ENCODE measurements around the gene SIAH3. TPM values are rescaled to one million over a fixed set of nuclear protein-coding genes. Genes with fewer than 3 reads are reported as not detected.
A peak's percentile ranks its signal among the peaks of the same experiment; 100 is the strongest.

The SIAH3 gene
- total RNA-seq, 6 experiments from 2014 or later, result not detected

GRCh38 chr13:45812695-45813372 lies 38.7 kb downstream of the SIAH3 start:
- Histone ChIP-seq H3K4me3 (no peak overlapping the region), H3K27ac (no peak overlapping the region), H3K4me1 (no peaks in the 10 kb centered on the region), H3K9me3 (no peaks in the 10 kb centered on the region), H3K27me3 (no peaks in the 10 kb centered on the region), H3K36me3 (no peaks in the 10 kb centered on the region)
- intact Hi-C loops (cut with DNase I), result no loop called here
- DNase-seq (no peak), ATAC-seq (no peak)
- 63% methylated on average over 2 of the region's 6 CpGs for WGBS (ENCODE audit: insufficient coverage, low coverage, low lambda C conversion rate, missing lambda C conversion rate)
- TF ChIP-seq POLR2A (IDR thresholded peaks at IDR 0.05) (no peak), CTCF (IDR thresholded peaks at IDR 0.05) (no peak)

- TF ChIP-seq POLR2A (IDR thresholded peaks at IDR 0.05) (no peak), CTCF (IDR thresholded peaks at IDR 0.05) (no peak)
- Histone ChIP-seq H3K27me3 (no peaks in the 10 kb centered on the region), H3K27ac (no peak overlapping the region), H3K4me1 (no peaks in the 10 kb centered on the region), H3K9me3 (no peaks in the 10 kb centered on the region), H3K4me3 (no peak overlapping the region), H3K36me3 (no peaks in the 10 kb centered on the region)
- WGBS (ENCODE audit: insufficient coverage, low coverage, low lambda C conversion rate, missing lambda C conversion rate), result 60% methylated on average over 3 of the region's 6 CpGs
- intact Hi-C loops (cut with DNase I), result no loop called here
- DNase-seq (no peak), ATAC-seq (no peak)
These were observed 39.5 kb downstream of the SIAH3 start for GRCh38 chr13:45811891-45812694.

- 51% methylated on average over 6 of the region's 7 CpGs for WGBS (ENCODE audit: insufficient coverage, low coverage, low lambda C conversion rate, missing lambda C conversion rate)
- intact Hi-C loops (cut with DNase I), result no loop called here
- no peaks in the 10 kb centered on the region for H3K36me3 ChIP-seq
- no peaks in the 10 kb centered on the region for H3K9me3 ChIP-seq
- DNase-seq, result no peak
- ATAC-seq, result peak in 1 of 4 donors; percentile 13
- no peaks in the 10 kb centered on the region for H3K27me3 ChIP-seq
- TF ChIP-seq CTCF (IDR thresholded peaks at IDR 0.05), result no peak
- no peak for TF ChIP-seq POLR2A (IDR thresholded peaks at IDR 0.05)
- H3K4me3 ChIP-seq, result no peak overlapping the region
- no peaks in the 10 kb centered on the region for H3K4me1 ChIP-seq
- H3K27ac ChIP-seq, result no peak overlapping the region
These were observed 41.7 kb downstream of the SIAH3 start for GRCh38 chr13:45809801-45810394.

- Histone ChIP-seq H3K9me3 (no peaks in the 10 kb centered on the region), H3K4me3 (no peak overlapping the region), H3K27me3 (no peaks in the 10 kb centered on the region), H3K4me1 (no peaks in the 10 kb centered on the region), H3K27ac (no peak overlapping the region), H3K36me3 (no peaks in the 10 kb centered on the region)
- intact Hi-C loops (cut with DNase I), result no loop called here
- TF ChIP-seq POLR2A (IDR thresholded peaks at IDR 0.05) (no peak), CTCF (IDR thresholded peaks at IDR 0.05) (no peak)
- ATAC-seq (no peak), DNase-seq (no peak)
- WGBS (ENCODE audit: insufficient coverage, low coverage, low lambda C conversion rate, missing lambda C conversion rate), result 79% methylated on average over 6 of the region's 6 CpGs
These were observed 42.6 kb downstream of the SIAH3 start for GRCh38 chr13:45808925-45809324.

Measured in right lobe of liver (tissue), 6 donors.